HCT116 (cell line): ENCODE data around the gene FBXO24. TPM values are rescaled to one million over a fixed set of nuclear protein-coding genes. Genes with fewer than 3 reads are reported as not detected.

Experiments
- ATAC-seq: fragments of 200-7000 bp; cut with Tn5 transposase; 2 replicates; pipeline ENCODE4 v1.9.1; 2020; ENCODE audit warnings: mild to moderate bottlenecking, moderate library complexity
- BruUV-seq: library from RNA; stranded (reverse); fragments of 400-500 nt; replicated peaks from 2 replicates; lab custom pipeline; 2021; lab: Mats Ljungman, UMichigan
- CTCF ChIA-PET: fragments of 300-600 bp; sonication (Branson Sonifier 250); formaldehyde crosslinking; loops from one replicate; lab custom pipeline; 2021; ENCODE audit warnings: antibody characterized with exemption; lab: Charles Lee
- POLR2A ChIA-PET: fragments of 300-600, 350-600 bp; sonication (Branson Sonifier 250); formaldehyde crosslinking; loops from one replicate; lab custom pipeline; 2021; ENCODE audit warnings: antibody characterized with exemption; lab: Charles Lee
- RAD21 ChIA-PET, 2 experiments: fragments of 300-600 bp; sonication (Branson Sonifier 250); formaldehyde crosslinking; loops; one replicate each; lab custom pipeline; 2023; ENCODE audit warnings: low total read pairs in 2 of 2; ENCODE audit not compliant: uncharacterized antibody in 2 of 2, unreplicated experiment in 2 of 2, low non-redundant PET in 1 of 2; lab: Charles Lee
- DNase-seq: peaks from one replicate; pipeline ENCODE4 v3.0.0-alpha.2; 2010; ENCODE audit warnings: low read depth, low spot score
- H2AFZ ChIP-seq: fragments of 200-600 bp; shearing (Covaris generic), sonication (generic); 2 replicates; pipeline ENCODE4 v1.6.1; 2017; ENCODE audit warnings: low read depth, mixed run types, mixed read lengths, antibody characterized with exemption, low read length; ENCODE audit not compliant: poor library complexity, severe bottlenecking
- H3K27ac ChIP-seq: 2 replicates; pipeline ENCODE4 v1.5.1; 2012; ENCODE audit warnings: low read depth, low read length
- H3K27me3 ChIP-seq: fragments of 200-600 bp; sonication (generic); 2 replicates; pipeline ENCODE4 v1.6.1; 2016; ENCODE audit warnings: mixed run types, low read length, mixed read lengths; ENCODE audit not compliant: insufficient read depth
- H3K36me3 ChIP-seq, 2 experiments: fragments of 200-500 bp in 1 of 2; fragments of 200-600 bp in 1 of 2; sonication (Bioruptor generic) in 1 of 2; sonication (generic) in 1 of 2; 2 replicates each; pipeline versions ENCODE4 v1.5.1 to v1.6.1; 2014 to 2016; ENCODE audit warnings: low read length in 2 of 2, inconsistent platforms in 1 of 2, mixed read lengths in 1 of 2, mixed run types in 1 of 2; ENCODE audit not compliant: insufficient read depth in 2 of 2, control insufficient read depth in 1 of 2
- H3K4me1 ChIP-seq, 2 experiments: fragments of 200-600 bp in 1 of 2; sonication (generic) in 1 of 2; 2 replicates each; pipeline versions ENCODE4 v1.5.1 to v1.6.1; 2012 to 2017; ENCODE audit warnings: low read length in 2 of 2, inconsistent platforms in 1 of 2, mild to moderate bottlenecking in 1 of 2, mixed read lengths in 1 of 2, mixed run types in 1 of 2, moderate library complexity in 1 of 2; ENCODE audit not compliant: insufficient read depth in 2 of 2, control insufficient read depth in 1 of 2
- H3K4me2 ChIP-seq: fragments of 200-600 bp; sonication (generic); 2 replicates; pipeline ENCODE4 v1.6.1; 2017; ENCODE audit warnings: mixed run types, low read length, mixed read lengths
- H3K4me3 ChIP-seq, 2 experiments: fragments of 200-600 bp in 1 of 2; sonication (generic) in 1 of 2; replicated peaks in 1 of 2; 2 replicates each; pipeline ENCODE4 v1.5.1; 2011 to 2016; ENCODE audit warnings: low read length in 2 of 2, control low read depth in 1 of 2, low read depth in 1 of 2, mild to moderate bottlenecking in 1 of 2, mixed read lengths in 1 of 2, mixed run types in 1 of 2
- H3K79me2 ChIP-seq: fragments of 200-600 bp; sonication (generic); 2 replicates; pipeline ENCODE4 v1.6.1; 2017; ENCODE audit warnings: mild to moderate bottlenecking, mixed run types, low read length, moderate library complexity, mixed read lengths; ENCODE audit not compliant: insufficient read depth
- H3K9ac ChIP-seq: fragments of 200-600 bp; sonication (generic); 2 replicates; pipeline ENCODE4 v1.6.1; 2016; ENCODE audit warnings: low read length, mixed read lengths
- H3K9me2 ChIP-seq: fragments of 200-600 bp; sonication (generic), shearing (Covaris generic); 2 replicates; pipeline ENCODE4 v1.6.1; 2017; ENCODE audit warnings: mixed run types, mild to moderate bottlenecking, moderate library complexity; ENCODE audit not compliant: insufficient read depth
- H3K9me3 ChIP-seq, 2 experiments: fragments of 200-500 bp in 1 of 2; fragments of 200-600 bp in 1 of 2; sonication (Bioruptor generic) in 1 of 2; sonication (generic) in 1 of 2; 2 replicates each; pipeline ENCODE4 v1.6.1; 2014 to 2017; ENCODE audit warnings: low read length in 2 of 2, mixed read lengths in 2 of 2, inconsistent platforms in 1 of 2, low read depth in 1 of 2, mild to moderate bottlenecking in 1 of 2, mixed run types in 1 of 2, moderate library complexity in 1 of 2; ENCODE audit not compliant: control insufficient read depth in 1 of 2, insufficient read depth in 1 of 2
- H4K20me1 ChIP-seq: fragments of 200-600 bp; sonication (generic), shearing (Covaris generic); 2 replicates; pipeline ENCODE4 v1.6.1; 2017; ENCODE audit warnings: mixed run types, mild to moderate bottlenecking, moderate library complexity; ENCODE audit not compliant: insufficient read depth
- CEBPB ChIP-seq: IDR thresholded peaks from 2 replicates; pipeline ENCODE4 v1.6.1; 2012; ENCODE audit warnings: low read depth
- EGR1 ChIP-seq: IDR thresholded peaks from 2 replicates; pipeline ENCODE4 v1.6.1; 2012; ENCODE audit warnings: low read depth
- ELF1 ChIP-seq: IDR thresholded peaks from 2 replicates; pipeline ENCODE4 v1.6.1; 2012; ENCODE audit warnings: low read depth, borderline replicate concordance
- EZH2 ChIP-seq: fragments of 200-600 bp; sonication (generic); IDR thresholded peaks from 2 replicates; pipeline ENCODE4 v1.6.1; 2017; ENCODE audit warnings: antibody characterized with exemption, mixed run types
- EZH2phosphoT487 ChIP-seq: fragments of 200-600 bp; IDR thresholded peaks from 2 replicates; pipeline ENCODE4 v1.6.1; 2018; ENCODE audit warnings: antibody characterized with exemption, borderline replicate concordance
- FOSL1 ChIP-seq: IDR thresholded peaks from 2 replicates; pipeline ENCODE4 v1.6.1; 2012; ENCODE audit warnings: low read depth
- JUND ChIP-seq: IDR thresholded peaks from 2 replicates; pipeline ENCODE4 v1.6.1; 2012
- POLR2AphosphoS5 ChIP-seq: IDR thresholded peaks from 2 replicates; pipeline ENCODE4 v1.6.1; 2011; ENCODE audit warnings: mild to moderate bottlenecking, low read depth, low read length, moderate library complexity
- SIN3A ChIP-seq: IDR thresholded peaks from 2 replicates; pipeline ENCODE4 v1.6.1; 2012; ENCODE audit warnings: low read depth
- SP1 ChIP-seq: IDR thresholded peaks from 2 replicates; pipeline ENCODE4 v1.6.1; 2012; ENCODE audit warnings: low read depth
- SRF ChIP-seq: IDR thresholded peaks from 2 replicates; pipeline ENCODE4 v1.6.1; 2012; ENCODE audit warnings: low read depth
- TCF7L2 ChIP-seq: IDR thresholded peaks from 2 replicates; pipeline ENCODE4 v1.7.0; 2011; ENCODE audit warnings: borderline replicate concordance, inconsistent platforms; ENCODE audit not compliant: insufficient read depth, insufficient read length; ENCODE audit errors: extremely low read depth
- YY1 ChIP-seq: IDR thresholded peaks from 2 replicates; pipeline ENCODE4 v1.6.1; 2011; ENCODE audit warnings: low read length, low read depth, moderate library complexity, mild to moderate bottlenecking; ENCODE audit not compliant: insufficient replicate concordance; ENCODE audit errors: extremely low read depth
- ZFX ChIP-seq: fragments of 450-650 bp; IDR thresholded peaks from 2 replicates; pipeline ENCODE4 v1.6.1; 2017
- intact Hi-C: fragments of 100-400 bp; cut with micrococcal nuclease; formaldehyde crosslinking; loops from 2 replicates; pipeline ENCODE4 v1.10.0; 2022
- total RNA-seq: library from RNA; stranded (reverse); gene quantifications from one replicate; pipeline ENCODE4 v1.2.1, GENCODE V29; 2021; ENCODE audit not compliant: unreplicated experiment
- TF ChIP-seq, protein P1 (sequence below): IDR thresholded peaks from 2 replicates; pipeline ENCODE4 v1.6.1; 2012; ENCODE audit warnings: low read depth
- TF ChIP-seq, protein P2 (sequence below), 3 experiments: fragments of 200-600 bp in 1 of 3; sonication (generic) in 1 of 3; IDR thresholded peaks in 2 of 3; conservative IDR thresholded peaks in 1 of 3; 2 replicates each; pipeline ENCODE4 v1.5.1; 2012 to 2017; ENCODE audit warnings: low read depth in 2 of 3, low read length in 2 of 3, antibody characterized with exemption in 1 of 3, borderline replicate concordance in 1 of 3, control low read depth in 1 of 3, mild to moderate bottlenecking in 1 of 3, mixed read lengths in 1 of 3, mixed run types in 1 of 3, moderate library complexity in 1 of 3; ENCODE audit not compliant: insufficient read depth in 1 of 3

FBXO24 gene
- total RNA-seq, 1 experiment from 2014 or later = 2.1 TPM

DNA sequence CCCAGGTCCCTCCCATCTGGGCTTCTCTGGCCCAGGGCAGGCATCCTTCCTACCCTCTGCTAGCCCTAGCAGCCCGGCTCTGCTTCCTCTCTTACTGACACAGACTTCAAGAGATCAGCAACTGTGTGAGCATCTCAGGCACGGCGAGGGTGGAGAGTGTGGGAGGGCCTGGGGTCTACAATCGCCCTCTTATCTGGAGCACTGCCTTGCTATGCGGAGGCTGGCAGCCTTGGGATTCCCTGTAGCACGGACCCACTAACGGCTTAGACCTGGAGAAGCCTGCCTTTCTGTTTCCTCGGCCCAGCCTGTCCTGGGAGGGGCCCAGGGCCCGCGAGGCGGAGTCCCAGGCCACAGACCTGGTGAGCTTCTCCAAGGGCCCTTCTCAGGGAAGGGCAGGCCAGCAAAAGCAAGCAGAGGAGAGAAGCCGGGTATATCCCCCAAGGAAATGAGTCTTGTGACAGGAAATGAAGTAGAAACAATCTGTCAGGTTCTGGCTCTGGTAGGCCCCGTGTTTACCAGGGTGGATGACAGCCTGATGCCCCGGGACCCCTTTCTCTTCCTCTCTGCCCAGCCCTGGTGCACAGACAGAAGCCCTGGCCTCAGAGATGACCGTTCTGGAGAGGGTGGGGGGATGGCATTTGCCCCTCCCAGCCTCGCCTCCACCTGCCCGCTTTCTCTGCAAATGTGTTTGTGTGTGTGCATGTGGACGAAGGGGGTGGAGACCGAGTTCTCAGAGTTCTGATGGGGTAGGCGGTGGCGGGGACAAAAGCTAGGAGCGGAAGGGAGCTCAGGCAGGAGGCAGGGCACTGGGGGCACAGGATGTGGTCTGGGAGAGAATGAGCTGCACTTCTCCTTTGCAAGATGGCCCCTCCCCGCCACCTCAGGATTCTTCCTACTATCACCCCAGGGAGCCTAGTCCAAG lies 2.7 kb upstream of the FBXO24 start:
- no peak for TF ChIP-seq SP1
- no peak for TF ChIP-seq SRF
- TF ChIP-seq EGR1 = no peak
- TF ChIP-seq EZH2phosphoT487 = no peak
- TF ChIP-seq, protein P1, sequence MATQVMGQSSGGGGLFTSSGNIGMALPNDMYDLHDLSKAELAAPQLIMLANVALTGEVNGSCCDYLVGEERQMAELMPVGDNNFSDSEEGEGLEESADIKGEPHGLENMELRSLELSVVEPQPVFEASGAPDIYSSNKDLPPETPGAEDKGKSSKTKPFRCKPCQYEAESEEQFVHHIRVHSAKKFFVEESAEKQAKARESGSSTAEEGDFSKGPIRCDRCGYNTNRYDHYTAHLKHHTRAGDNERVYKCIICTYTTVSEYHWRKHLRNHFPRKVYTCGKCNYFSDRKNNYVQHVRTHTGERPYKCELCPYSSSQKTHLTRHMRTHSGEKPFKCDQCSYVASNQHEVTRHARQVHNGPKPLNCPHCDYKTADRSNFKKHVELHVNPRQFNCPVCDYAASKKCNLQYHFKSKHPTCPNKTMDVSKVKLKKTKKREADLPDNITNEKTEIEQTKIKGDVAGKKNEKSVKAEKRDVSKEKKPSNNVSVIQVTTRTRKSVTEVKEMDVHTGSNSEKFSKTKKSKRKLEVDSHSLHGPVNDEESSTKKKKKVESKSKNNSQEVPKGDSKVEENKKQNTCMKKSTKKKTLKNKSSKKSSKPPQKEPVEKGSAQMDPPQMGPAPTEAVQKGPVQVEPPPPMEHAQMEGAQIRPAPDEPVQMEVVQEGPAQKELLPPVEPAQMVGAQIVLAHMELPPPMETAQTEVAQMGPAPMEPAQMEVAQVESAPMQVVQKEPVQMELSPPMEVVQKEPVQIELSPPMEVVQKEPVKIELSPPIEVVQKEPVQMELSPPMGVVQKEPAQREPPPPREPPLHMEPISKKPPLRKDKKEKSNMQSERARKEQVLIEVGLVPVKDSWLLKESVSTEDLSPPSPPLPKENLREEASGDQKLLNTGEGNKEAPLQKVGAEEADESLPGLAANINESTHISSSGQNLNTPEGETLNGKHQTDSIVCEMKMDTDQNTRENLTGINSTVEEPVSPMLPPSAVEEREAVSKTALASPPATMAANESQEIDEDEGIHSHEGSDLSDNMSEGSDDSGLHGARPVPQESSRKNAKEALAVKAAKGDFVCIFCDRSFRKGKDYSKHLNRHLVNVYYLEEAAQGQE = no peak
- TF ChIP-seq ELF1 = no peak
- TF ChIP-seq FOSL1 = no peak
- TF ChIP-seq EZH2 = no peak
- no peak for TF ChIP-seq CEBPB
- no peak for TF ChIP-seq SIN3A
- no peak for TF ChIP-seq POLR2AphosphoS5
- TF ChIP-seq TCF7L2 = no peak
- TF ChIP-seq YY1 = no peak
- TF ChIP-seq ZFX = no peak
- TF ChIP-seq, protein P2, sequence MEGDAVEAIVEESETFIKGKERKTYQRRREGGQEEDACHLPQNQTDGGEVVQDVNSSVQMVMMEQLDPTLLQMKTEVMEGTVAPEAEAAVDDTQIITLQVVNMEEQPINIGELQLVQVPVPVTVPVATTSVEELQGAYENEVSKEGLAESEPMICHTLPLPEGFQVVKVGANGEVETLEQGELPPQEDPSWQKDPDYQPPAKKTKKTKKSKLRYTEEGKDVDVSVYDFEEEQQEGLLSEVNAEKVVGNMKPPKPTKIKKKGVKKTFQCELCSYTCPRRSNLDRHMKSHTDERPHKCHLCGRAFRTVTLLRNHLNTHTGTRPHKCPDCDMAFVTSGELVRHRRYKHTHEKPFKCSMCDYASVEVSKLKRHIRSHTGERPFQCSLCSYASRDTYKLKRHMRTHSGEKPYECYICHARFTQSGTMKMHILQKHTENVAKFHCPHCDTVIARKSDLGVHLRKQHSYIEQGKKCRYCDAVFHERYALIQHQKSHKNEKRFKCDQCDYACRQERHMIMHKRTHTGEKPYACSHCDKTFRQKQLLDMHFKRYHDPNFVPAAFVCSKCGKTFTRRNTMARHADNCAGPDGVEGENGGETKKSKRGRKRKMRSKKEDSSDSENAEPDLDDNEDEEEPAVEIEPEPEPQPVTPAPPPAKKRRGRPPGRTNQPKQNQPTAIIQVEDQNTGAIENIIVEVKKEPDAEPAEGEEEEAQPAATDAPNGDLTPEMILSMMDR (IDR thresholded peaks at IDR 0.05 in 2 of 3, conservative IDR thresholded peaks at IDR 0.05 in 1 of 3; ENCODE audit: borderline replicate concordance in 1 of 3, insufficient read depth in 1 of 3, low read depth in 2 of 3, low read length in 2 of 3) = no peak
- TF ChIP-seq JUND = no peak
- TF ChIP-seq, all 23 proteins: peak for 0
- ChIA-PET CTCF (no interaction called here), RAD21 (no interaction called here), POLR2A (no interaction called here)
- peak overlapping the region; percentile 1; the same call in 1 of the 2 replicates for H3K27ac ChIP-seq
- no peaks in the 10 kb centered on the region for H3K9me2 ChIP-seq
- H3K4me2 ChIP-seq = peak overlapping the region; percentile 88; the same call in 1 of the 2 replicates
- no peaks in the 10 kb centered on the region for H3K9me3 ChIP-seq
- no peak overlapping the region for H3K9ac ChIP-seq
- ATAC-seq (no peak), DNase-seq (no peak)
- peaks cover 11% of the 10 kb centered on the region; the same call in 1 of the 2 replicates for H3K79me2 ChIP-seq
- H3K27me3 ChIP-seq = no peaks in the 10 kb centered on the region
- intact Hi-C loops = no loop called here
- H2AFZ ChIP-seq = no peak overlapping the region
- peaks cover 8 to 9% of the 10 kb centered on the region in 2 experiments; a peak in 3 of 4 replicates for H3K36me3 ChIP-seq
- H4K20me1 ChIP-seq = no peaks in the 10 kb centered on the region
- peaks cover 2 to 22% of the 10 kb centered on the region in 2 experiments; a peak in 3 of 4 replicates for H3K4me1 ChIP-seq
- no peak overlapping the region for H3K4me3 ChIP-seq
- BruUV-seq = TSS peak; percentile 18
